HG03354 (cell line): Measurements from ENCODE around the gene EPHA3.

Source experiments
- ATAC-seq: cut with Tn5 transposase; IDR thresholded peaks from one replicate; pipeline ENCODE4 v1.9.1; 2021; ENCODE audit warnings: mild to moderate bottlenecking; ENCODE audit not compliant: unreplicated experiment, poor library complexity, severe bottlenecking

EPHA3 gene

GRCh38 chr3:89411201-89411600 is 303.8 kb downstream of the EPHA3 start:
- ATAC-seq = no peak

DNA sequence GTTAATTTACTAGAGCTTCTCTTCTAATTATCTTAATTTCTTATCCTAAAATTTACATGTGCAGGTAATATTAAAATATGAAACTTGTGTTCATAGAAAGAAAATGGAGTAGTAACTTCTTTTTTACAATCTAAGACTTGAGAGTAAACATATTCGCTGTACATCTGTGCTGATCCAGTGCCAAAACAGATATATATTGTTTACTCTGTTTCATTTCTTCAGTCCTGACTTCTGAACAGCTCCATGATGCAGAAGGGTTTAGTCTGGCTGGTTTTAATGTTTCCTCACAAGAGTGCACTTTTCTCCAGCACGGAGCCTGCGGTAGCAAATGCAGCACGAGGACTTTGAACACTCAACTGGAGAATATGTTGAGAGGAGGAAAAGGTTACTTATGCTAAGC is 306.8 kb downstream of the EPHA3 start:
- ATAC-seq = no peak

GRCh38 chr3:89419647-89420241 is 312.3 kb downstream of the EPHA3 start:
- ATAC-seq = no peak

DNA sequence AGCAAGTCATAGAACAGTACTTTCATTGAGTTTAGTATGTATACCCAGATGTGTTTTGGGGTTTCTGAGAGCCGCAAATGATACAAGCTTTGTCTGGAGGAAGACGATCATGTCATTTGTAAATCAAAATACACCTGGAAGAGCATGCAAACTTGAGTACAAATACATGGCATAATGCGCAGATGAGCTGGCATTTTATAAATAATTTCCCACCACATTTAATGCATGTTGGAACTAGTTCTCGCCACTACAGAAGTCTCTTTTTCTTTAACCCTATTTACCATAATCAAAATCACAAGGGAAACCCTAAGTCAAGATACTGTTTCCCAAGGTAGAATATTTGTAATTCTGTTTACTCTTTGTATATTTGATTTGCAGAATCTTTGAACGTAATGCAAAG is 318.6 kb downstream of the EPHA3 start:
- no peak for ATAC-seq

DNA sequence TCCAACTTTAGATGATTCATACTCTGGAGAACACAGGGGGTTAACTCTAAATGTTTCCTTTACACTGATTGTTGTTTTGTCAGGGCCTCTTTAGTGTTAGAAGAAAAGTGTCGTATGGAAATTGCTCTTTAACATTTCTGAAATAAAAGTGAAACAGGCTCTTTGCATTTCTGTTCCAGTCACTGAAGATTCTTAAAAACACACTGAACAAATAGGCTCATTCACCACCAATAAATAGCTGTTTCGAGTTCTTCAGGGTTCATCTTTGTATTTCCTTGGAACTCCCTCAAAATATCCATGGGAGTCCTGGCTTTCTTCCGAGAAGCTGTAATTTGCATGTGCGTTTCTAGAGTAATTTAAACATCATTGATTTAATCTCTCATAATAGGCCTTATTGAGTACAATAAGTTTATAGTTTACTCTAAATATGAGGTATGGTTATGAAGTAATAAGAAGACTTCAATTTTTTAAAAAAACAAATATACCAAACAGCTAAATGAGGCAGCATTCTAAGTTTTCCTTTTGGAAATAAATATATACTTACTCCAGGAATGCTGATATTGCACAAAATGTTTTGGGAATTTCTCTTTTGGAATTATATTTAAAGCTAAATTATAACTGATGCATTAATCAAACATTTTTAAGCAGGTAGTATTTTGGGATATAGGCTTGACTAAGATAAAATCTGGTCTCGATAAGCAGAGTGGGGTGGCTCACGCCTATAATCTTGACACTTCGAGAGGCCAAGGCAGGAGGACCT is 327.4 kb downstream of the EPHA3 start:
- no peak for ATAC-seq

DNA sequence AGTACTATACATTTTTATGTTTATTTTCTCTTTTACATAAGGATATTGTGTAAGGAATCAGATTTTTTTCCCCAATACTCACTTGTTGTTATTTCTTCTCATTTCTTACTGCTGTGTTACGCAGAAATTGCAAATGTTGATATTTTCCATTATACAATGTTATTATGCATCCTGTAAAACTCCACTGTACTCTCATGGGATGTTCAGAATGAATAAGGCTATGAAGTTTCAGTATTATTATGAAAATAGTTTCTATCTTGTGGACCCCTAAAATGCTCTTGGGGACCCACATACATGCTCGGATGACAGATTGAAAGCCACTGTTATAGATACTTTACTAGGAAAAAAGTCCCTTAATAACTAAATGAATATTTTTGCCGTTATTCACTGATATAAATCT is 329.4 kb downstream of the EPHA3 start:
- no peak for ATAC-seq

- ATAC-seq = no peak
These were observed 333.0 kb downstream of the EPHA3 start for GRCh38 chr3:89440386-89440785.

DNA sequence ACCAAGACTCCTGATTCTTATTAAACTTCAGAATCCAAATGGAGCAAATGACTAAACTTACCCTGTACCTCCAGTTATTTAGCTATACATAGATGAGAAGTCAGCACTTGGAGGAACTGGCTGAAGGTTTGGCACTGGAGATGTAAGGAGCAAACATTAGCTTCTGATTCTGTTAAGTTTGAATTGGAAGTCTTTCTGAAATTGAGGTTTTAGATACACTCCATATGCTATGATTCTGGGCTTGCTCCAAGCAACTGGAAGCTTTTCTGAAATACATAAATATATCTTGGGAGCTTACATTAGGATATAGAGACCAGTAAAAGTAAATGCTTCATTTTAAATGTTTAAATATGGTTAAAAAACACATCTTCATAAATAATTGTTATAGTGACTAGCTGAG is 333.7 kb downstream of the EPHA3 start:
- ATAC-seq = no peak

DNA sequence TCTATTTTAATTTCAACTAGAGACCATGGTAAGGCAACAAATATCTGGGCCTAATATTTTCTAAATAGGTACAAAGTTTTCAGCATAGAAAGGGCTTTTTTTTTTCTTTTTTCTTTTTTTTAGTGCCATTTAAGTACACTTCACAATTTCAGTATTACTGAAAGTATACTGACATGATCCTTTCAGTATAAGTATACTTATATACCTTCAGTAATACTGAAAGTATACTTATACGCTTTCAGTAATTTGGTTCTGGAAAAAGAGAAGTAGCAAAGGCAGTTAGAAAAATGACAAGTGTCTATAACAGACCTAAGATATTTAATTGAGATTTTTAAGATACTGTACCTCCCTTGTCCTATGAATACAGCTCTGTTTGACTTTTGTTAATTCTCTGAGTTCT is 339.2 kb downstream of the EPHA3 start:
- no peak for ATAC-seq

GRCh38 chr3:89447243-89447642 is 339.8 kb downstream of the EPHA3 start:
- no peak for ATAC-seq

DNA sequence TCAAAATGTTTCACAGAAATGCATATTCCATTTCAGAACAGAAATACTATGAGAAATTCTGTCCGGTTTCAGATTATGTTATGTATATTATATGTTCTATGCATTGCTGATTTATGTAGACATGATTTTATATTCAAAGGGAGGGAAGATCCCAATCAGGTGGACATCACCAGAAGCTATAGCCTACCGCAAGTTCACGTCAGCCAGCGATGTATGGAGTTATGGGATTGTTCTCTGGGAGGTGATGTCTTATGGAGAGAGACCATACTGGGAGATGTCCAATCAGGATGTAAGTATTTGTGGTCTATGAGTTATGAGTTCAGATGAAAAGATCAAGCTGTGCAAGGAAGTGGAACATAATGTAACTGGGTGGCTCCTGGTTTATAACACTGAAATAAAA is 341.7 kb downstream of the EPHA3 start:
- no peak for ATAC-seq

- no peak for ATAC-seq
These were observed 344.6 kb downstream of the EPHA3 start for GRCh38 chr3:89452066-89452465.

- ATAC-seq = no peak
These were observed 347.8 kb downstream of the EPHA3 start for GRCh38 chr3:89455240-89455639.

DNA sequence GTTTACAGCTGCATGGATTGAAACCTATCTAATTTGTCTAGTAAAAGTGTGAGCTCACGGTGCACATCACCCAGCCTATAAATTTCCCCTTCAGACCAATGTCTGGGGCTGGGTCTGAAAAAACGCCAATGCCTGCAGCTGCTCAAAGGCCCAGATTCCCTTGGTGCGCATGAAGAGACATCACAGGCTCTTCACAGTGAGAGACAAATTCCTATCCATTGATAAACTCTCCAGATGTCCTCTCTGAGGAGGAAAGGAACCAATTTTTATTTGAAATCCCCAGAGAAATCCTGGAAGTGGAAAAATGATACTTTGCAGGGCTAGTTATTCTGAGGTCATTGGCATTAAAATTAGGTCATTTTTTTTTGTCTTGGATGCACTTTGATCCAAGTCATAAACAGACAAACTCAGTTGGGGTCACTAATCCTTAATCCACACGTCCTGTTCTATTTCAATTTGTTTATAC is 360.5 kb downstream of the EPHA3 start:
- no peak for ATAC-seq

DNA sequence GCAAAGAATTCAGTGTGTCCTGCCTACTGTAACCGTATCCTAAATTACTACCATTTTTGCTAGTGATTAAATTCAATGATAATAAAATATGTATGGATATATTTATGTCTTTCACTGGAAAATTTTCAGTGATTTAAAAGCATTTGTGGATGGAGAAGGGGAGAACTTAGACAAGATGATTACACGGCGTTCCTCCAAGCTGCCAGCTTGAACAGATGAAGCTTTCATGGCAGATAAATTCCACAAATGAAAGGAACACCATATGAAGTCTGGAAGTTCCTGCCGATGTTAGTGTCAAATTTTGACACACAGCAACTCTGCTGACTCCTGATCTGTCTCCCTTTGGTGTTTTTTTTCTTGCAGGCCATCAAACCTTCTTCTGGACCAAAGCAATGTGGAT is 364.7 kb downstream of the EPHA3 start:
- ATAC-seq = no peak

GRCh38 chr3:89474333-89475130 is 367.1 kb downstream of the EPHA3 start:
- no peak for ATAC-seq

GRCh38 chr3:89488800-89489580 is 381.6 kb downstream of the EPHA3 start:
- no peak for ATAC-seq

GRCh38 chr3:89490129-89490528 is 382.7 kb downstream of the EPHA3 start:
- no peak for ATAC-seq

- no peak for ATAC-seq
These were observed 387.3 kb downstream of the EPHA3 start for GRCh38 chr3:89494734-89495133.

- no peak for ATAC-seq
These were observed 396.5 kb downstream of the EPHA3 start for GRCh38 chr3:89503891-89504391.
